LHCN-M2 (cell line): ENCODE results near the gene MAJIN. TPM values are rescaled to one million over a fixed set of nuclear protein-coding genes. Genes with fewer than 3 reads are reported as not detected.
"Not testable (repeated sequence)": the region's sequence is repeated elsewhere in the genome, so short reads cannot be mapped to it uniquely, and the experiment has no call there.

ENCODE experiments used
- DNase-seq: peaks from one replicate; pipeline ENCODE4 v3.0.0-alpha.2; 2012; ENCODE audit warnings: low read depth
- total RNA-seq: library from RNA; depleted of rRNA; stranded (reverse); fragments of >200 nt; gene quantifications from 2 replicates; pipeline ENCODE4 v1.2.3, GENCODE V29; 2014

MAJIN gene
- total RNA-seq, 1 experiment from 2014 or later: not detected

DNA sequence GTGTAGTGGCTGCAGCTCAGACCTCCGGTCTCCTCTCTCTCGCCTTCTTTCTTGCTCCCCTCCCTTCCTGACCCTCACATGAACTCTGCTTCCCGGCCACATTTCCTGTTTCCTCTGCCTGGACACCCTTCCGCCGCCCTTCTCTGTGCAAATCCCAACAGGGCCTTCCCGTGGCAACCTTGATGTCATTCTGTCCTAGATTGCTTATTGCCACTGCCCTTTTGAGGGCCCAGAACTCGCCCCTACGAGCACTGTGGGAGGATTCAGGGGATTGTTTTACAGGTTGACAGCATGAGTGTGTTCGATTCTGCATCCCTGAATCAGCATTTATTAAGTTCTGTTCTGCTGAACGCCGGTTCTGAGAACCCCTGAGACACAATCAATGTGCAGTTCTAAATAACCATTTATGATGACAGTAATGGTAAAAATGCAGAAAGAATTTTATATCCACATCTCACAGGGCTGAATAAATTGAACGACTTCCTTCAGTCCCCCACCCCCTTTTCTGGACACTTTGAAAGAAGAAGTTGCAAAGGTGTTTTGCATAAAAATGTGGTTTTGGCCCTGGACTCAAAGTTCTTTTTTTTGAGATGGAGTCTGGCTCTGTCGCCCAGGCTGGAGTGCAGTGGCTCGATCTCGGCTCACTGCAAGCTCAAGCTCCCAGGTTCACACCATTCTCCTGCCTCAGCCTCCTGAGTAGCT is 18.5 kb upstream of the MAJIN start:
- DNase-seq: no peak

GRCh38 chr11:64989416-64989815 is 17.5 kb upstream of the MAJIN start:
- DNase-seq: no peak

GRCh38 chr11:64987998-64988854 is 16.3 kb upstream of the MAJIN start:
- DNase-seq: no peak

DNA sequence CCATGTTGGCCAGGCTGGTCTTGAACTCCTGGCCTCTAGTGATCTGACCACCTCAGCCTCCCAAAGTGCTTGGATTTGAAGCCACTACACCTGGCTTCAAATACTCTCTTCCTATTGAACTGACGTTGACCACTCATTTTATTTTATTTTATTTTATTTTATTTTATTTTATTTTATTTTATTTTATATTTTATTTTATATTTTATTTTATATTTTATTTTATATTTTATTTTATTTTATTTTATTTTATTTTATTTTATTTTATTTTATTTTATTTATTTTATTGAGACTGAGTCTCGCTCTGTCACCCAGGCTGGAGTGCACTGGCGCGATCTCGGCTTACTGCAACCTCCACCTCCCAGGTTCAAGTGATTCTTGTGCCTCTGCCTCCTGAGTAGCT is 11.4 kb upstream of the MAJIN start:
- not testable (repeated sequence) for DNase-seq

DNA sequence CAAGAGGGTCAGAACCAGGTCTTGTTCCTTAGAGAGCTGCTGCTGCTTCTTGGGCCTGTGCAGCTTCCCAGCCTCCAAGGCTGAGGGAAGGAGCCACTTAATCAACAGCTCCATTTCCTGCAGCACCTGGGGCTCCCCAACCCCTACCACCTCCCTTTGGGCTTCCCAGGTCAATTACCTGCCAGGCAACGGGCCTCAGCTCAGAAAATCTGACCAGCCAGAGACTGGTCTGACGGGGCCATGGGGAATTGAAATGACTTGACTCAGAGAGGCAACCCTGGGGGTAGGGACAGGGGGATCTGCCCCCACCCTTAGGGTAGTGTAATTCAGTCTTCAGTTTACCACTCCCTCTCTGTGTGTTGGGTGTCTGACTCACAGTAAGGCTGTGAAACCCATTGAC is 4.7 kb upstream of the MAJIN start:
- DNase-seq: no peak

DNA sequence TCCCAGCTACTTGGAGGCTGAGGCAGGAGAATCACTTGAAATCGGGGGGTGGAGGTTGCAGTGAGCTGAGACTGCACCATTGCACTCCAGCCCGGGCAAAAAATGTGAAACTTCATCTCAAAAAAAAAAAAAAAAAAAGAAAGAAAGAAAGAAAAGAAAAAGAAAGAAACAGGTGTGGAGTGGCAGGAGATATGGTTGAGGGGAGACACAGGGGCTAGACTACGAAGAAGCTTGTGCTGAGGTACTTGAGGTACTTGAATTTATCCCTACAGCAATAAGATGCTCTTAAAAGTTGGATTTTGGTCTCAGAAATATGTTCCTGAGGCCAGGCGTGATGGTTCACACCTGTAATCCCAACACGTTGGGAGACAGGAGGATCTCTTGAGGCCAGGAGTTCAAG is 2.2 kb upstream of the MAJIN start:
- DNase-seq: no peak

GRCh38 chr11:64970731-64971151 is 1.2 kb downstream of the MAJIN start:
- DNase-seq: no peak

DNA sequence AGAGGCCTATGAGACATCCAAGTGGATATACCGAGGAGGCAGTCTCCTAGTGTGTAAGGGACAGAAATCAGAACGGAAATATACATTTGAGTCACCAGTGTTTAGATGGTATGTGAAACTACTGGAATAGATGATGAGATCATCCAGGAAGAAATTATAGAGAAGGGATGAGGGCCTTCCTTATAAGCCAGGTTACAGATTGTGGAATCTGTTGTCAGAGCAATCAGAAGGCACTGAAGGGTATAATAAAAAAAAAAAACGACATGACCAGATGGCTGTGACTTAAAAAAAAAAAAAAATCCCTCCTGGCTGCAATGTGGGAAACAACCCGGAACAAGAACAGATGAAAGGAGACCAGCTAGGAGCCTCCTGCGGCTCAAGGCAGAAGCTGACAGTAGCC is 2.7 kb downstream of the MAJIN start:
- no peak for DNase-seq

- DNase-seq: no peak
Measured at GRCh38 chr11:64967375-64967774, 4.5 kb downstream of the MAJIN start.

DNA sequence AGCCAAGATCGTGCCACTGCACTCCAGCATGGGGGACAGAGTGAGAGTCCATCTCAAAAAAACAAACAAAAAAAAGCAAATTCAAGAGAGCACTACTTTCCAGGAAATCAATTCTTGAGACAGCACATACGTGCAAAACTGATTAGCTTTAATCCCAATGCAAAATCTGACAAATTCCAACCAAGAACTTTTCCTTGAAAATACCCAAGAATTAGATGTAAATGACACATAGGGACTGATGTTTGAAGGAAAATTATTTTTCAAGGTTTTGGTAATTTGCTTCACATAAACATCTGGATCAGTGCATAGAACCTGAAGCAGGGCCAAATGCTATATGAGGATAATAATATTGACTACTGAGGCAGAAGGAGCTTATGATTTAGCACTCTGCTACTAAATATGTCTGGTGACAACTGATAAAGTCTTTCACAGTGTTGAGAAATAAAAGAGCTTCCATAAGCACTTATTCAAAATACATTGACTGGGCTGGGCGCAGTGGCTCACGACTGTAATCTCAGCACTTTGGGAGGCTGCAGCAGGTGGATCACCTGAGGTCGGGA is 8.8 kb downstream of the MAJIN start:
- DNase-seq: no peak

- DNase-seq: no peak
Measured at GRCh38 chr11:64960719-64961118, 11.2 kb downstream of the MAJIN start.

- no peak for DNase-seq
Measured at GRCh38 chr11:64959498-64959897, 12.4 kb downstream of the MAJIN start.

DNA sequence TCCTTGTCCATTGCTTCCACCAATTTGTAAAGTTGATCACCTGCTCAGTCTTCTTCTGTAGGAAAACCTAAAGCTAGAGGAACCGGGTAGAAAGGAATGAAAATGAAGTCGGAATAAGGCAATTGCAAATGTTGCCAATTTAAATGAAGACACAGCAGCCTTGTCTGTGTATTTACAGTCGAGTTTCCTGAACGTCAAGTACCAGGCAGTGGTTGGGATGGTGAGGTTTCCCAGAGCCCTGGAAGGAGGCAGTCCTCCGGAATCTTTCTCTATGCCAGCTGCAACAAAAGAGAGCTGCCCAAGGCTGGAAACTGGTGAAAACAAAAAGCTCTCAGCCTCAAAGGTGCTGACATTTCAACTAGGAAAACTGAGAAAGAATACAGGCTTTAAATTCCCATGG is 17.7 kb downstream of the MAJIN start:
- DNase-seq: no peak

GRCh38 chr11:64951529-64951928 is 20.4 kb downstream of the MAJIN start:
- DNase-seq: no peak

DNA sequence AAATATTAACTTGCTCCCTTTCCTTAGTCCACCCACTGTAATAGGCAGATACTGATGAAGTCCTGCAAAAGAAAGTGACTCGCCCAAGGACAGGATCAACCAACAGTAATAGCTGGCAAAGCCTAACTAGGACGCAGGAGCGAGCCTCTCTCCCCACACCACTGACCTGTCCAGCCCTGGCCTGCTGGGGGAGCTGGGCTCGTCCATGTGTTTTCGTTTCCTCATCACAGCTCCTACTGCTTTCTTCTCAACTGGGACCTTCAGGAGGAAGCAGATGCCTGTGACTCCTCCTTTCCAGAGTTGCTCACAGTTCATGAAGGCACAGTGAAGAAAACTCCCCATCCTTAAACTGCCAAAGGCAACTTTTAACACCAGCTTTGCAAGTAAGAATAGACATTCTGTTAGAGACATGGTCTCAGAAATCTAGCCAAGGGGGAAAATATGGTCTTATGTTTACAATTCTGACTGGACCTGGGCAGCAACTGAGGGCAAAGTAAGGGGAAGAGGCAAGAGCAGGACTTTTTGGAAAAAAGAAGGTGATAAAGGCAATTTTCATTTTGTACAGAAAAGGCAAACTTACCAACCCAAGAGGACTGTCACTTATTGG is 24.6 kb downstream of the MAJIN start:
- peak; percentile 7 for DNase-seq

- no peak for DNase-seq
Measured at GRCh38 chr11:64936539-64936938, 35.4 kb downstream of the MAJIN start.

GRCh38 chr11:64935359-64936081 is 36.4 kb downstream of the MAJIN start, which contains the start of gene GPHA2:
Gene GPHA2 (minus strand): TSS chr11:64935893. CDS start chr11:64935460, 433 bp downstream.
- no peak for DNase-seq

DNA sequence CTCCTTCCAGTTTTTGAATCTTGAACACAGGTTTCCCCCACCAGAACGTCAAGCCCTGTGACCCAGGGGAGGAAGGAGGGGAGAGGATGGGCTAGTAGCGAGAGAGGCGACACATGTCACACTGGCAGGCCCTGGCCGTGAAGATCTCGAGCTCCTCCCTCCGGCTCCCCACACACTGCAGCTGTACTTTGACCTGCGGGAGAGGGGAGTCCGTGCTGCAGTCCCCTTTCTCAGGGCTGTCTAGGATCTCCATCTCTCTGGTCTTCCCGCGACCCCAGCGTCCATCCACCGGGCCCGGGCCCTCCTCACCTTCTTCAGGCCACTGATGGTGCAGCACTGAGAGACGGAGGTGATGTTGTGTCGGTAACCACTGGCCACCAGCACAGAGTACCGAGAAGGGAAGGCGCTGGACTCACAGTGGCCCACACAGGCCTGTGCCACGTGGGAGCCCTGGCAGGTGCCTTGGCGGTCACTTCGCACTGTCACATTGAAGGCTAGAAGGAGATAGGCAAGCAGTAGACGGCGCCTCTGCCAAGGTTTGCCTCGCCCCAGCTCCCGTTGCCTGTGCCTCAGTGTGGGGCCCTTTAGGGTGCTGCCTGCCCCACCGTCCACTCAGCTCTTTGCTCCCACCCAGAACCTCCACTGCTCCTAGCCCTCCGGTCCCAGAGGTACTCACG is 37.1 kb downstream of the MAJIN start:
- DNase-seq: no peak

DNA sequence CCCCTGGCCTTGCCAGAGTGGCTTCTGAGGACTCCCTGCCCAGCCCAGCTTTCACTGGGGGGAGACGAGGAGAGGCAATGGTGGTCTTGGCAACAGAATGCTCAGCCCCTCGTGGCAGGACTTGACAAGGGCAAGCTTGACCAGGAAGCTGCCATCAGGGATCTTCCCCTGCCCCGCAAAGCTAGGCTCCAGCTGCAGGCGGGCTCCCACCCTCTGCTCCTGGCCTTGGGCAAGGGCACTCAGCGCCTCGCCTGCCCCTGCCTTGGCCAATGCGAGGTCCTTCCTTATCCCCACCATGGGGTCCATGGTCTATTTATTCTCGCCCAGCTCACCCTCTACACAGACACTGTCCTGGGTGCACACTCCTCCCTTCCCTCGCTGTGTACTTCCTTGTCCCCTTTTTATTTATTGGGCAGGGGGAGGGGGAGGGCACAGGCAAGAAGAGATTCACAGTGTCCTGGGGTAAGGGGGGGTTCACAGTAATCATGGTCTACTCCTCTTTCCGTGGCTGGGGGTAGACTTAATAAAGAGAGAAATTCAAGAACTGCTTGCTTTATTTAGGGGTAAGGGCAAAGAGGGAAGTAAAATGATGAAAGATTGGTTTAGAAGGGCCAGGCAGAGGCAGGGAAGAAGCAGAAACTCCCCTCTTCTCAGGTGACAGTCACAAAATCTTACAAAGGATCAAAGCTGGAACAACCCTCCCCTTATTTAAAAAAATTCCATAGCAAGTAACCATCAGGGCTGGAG is 37.8 kb downstream of the MAJIN start:
- DNase-seq: no peak
